ENCODE data around the gene LTB.

The LTB gene

DNA sequence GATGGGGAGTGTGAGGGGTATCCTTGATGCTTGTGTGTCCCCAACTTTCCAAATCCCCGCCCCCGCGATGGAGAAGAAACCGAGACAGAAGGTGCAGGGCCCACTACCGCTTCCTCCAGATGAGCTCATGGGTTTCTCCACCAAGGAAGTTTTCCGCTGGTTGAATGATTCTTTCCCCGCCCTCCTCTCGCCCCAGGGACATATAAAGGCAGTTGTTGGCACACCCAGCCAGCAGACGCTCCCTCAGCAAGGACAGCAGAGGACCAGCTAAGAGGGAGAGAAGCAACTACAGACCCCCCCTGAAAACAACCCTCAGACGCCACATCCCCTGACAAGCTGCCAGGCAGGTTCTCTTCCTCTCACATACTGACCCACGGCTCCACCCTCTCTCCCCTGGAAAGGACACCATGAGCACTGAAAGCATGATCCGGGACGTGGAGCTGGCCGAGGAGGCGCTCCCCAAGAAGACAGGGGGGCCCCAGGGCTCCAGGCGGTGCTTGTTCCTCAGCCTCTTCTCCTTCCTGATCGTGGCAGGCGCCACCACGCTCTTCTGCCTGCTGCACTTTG, 6.8 kb downstream of the LTB start, which contains the start of gene TNF:
Gene TNF, plus strand, starts transcription at position 231 of the 567 bp plus-strand sequence. Its CDS starts 177 bp downstream, at position 408.
- no peak for DNase-seq

DNA sequence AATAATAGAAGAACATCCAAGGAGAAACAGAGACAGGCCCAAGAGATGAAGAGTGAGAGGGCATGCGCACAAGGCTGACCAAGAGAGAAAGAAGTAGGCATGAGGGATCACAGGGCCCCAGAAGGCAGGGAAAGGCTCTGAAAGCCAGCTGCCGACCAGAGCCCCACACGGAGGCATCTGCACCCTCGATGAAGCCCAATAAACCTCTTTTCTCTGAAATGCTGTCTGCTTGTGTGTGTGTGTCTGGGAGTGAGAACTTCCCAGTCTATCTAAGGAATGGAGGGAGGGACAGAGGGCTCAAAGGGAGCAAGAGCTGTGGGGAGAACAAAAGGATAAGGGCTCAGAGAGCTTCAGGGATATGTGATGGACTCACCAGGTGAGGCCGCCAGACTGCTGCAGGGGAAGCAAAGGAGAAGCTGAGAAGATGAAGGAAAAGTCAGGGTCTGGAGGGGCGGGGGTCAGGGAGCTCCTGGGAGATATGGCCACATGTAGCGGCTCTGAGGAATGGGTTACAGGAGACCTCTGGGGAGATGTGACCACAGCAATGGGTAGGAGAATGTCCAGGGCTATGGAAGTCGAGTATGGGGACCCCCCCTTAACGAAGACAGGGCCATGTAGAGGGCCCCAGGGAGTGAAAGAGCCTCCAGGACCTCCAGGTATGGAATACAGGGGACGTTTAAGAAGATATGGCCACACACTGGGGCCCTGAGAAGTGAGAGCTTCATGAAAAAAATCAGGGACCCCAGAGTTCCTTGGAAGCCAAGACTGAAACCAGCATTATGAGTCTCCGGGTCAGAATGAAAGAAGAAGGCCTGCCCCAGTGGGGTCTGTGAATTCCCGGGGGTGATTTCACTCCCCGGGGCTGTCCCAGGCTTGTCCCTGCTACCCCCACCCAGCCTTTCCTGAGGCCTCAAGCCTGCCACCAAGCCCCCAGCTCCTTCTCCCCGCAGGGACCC, 7.8 kb downstream of the LTB start:
- no peak for DNase-seq

DNA sequence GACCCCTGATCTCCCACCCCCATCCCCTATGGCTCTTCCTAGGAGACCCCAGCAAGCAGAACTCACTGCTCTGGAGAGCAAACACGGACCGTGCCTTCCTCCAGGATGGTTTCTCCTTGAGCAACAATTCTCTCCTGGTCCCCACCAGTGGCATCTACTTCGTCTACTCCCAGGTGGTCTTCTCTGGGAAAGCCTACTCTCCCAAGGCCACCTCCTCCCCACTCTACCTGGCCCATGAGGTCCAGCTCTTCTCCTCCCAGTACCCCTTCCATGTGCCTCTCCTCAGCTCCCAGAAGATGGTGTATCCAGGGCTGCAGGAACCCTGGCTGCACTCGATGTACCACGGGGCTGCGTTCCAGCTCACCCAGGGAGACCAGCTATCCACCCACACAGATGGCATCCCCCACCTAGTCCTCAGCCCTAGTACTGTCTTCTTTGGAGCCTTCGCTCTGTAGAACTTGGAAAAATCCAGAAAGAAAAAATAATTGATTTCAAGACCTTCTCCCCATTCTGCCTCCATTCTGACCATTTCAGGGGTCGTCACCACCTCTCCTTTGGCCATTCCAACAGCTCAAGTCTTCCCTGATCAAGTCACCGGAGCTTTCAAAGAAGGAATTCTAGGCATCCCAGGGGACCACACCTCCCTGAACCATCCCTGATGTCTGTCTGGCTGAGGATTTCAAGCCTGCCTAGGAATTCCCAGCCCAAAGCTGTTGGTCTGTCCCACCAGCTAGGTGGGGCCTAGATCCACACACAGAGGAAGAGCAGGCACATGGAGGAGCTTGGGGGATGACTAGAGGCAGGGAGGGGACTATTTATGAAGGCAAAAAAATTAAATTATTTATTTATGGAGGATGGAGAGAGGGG, 8.8 kb downstream of the LTB start:
- DNase-seq = no peak

DNA sequence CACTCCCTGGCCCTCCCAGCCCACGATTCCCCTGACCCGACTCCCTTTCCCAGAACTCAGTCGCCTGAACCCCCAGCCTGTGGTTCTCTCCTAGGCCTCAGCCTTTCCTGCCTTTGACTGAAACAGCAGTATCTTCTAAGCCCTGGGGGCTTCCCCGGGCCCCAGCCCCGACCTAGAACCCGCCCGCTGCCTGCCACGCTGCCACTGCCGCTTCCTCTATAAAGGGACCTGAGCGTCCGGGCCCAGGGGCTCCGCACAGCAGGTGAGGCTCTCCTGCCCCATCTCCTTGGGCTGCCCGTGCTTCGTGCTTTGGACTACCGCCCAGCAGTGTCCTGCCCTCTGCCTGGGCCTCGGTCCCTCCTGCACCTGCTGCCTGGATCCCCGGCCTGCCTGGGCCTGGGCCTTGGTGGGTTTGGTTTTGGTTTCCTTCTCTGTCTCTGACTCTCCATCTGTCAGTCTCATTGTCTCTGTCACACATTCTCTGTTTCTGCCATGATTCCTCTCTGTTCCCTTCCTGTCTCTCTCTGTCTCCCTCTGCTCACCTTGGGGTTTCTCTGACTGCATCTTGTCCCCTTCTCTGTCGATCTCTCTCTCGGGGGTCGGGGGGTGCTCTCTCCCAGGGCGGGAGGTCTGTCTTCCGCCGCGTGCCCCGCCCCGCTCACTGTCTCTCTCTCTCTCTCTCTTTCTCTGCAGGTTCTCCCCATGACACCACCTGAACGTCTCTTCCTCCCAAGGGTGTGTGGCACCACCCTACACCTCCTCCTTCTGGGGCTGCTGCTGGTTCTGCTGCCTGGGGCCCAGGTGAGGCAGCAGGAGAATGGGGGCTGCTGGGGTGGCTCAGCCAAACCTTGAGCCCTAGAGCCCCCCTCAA, 9.9 kb downstream of the LTB start, which contains the start of gene LTA:
Gene LTA, plus strand, starts transcription at position 249 of the 871 bp plus-strand sequence. Its CDS starts 454 bp downstream, at position 703.
- DNase-seq = no peak

DNA sequence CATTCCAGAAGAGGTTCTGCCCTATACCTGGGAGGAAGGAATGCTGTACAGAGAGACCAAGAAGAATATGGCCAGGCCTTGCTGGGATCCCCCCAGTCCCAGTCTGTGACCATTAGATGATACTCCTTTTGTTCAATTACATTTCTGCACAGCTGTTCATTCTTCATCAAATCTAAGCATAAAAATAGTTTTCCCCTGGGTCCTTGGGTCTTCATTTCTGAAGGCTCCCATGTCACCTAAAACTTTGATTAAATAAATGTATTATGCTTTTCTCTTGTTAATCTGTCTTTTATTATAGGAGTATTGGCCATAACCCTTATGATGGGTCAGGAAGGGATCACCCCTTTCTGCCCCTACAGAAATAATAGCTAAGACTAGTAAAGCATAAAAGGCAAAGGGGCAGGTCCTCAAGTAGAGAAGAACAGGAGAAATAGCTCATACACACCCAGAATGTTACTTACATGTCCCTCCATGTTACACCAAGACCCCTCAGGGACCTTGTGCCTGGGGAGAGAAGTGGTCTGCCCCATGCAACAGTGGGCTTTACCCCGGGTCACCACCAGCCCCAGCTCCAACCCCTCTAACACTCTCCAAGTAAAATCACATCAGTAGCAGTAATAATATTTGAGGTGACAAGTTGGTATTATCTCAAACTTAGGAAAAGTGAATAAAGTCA, 12.2 kb downstream of the LTB start:
- DNase-seq = no peak

DNA sequence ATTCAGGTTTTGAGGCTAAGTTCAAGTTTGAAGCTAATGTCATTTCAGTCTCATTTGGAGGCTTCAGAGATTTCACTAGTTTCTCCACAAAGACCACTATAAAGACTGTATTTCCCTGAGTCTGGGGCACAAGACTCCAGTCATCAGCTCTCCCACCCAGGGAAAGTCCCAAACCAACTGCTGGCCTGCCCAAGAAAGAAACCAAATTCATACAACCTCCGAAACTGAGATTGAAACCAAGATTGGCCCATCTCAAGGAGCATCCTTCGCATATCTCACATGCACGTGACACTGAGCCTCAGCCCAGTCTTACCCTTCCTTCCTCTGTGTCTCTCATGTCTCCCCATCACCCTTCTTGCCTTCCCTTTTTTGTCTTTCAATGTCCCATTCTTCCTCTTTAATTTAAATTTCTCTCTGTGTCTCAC, 13.7 kb downstream of the LTB start:
- DNase-seq = peak in 1 of 2 experiments; percentile 21

DNA sequence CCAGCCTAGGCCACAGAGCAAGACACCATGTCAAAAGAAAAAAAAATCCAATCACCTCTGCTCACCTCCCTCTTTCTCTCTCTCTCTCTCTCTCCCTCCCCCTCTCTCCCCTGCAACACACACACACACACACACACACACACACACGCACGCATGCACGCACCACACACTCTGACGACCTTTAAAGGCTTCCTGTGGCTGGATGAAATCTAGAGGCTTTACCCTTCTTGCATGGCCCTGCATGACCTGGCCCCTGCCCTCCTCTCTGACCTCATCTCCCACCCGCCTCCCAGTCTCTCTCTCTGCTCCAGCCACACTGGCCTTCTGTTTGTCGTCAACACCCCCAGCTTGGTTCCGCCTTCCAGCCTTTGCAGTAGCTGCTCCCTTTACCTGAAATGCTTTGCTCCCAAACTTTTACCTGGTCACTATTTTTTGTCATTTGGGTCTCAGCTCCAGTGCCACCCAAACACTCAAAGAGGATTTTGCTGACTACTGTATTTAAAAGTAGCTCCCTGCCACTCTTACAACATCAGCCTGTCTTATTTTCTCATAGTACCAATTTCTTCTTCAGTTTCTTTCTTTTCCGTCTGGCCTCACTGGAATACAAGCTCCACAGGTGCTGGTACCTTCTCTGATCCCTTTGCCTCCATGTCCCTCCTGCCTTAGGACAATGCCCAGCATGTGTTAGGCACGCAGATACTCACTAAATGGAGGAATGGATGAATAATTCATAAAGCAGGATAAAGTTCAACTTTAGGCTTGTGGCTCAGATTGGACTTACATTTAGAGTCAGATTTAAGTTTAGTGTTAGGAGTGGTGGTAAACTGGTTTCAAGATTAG, 14.5 kb downstream of the LTB start:
- DNase-seq = no peak

DNA sequence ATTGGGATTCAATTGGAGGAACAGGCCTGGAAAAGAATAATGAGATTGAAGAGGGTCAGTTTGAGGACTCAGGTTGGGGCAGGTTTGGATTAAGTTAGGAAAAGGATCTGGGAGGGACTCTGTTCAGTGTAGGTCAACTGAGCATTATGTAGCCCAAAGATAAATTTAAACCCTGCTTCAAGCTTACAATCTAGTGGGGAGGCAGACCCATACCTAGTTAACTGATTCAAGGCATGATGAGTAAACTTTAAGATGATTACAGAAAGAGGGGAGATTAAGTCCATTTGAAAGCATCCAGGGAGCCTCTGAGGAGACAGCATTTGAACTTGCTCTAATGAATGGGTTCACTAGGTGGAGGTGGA, 21.5 kb downstream of the LTB start:
- DNase-seq = no peak

DNA sequence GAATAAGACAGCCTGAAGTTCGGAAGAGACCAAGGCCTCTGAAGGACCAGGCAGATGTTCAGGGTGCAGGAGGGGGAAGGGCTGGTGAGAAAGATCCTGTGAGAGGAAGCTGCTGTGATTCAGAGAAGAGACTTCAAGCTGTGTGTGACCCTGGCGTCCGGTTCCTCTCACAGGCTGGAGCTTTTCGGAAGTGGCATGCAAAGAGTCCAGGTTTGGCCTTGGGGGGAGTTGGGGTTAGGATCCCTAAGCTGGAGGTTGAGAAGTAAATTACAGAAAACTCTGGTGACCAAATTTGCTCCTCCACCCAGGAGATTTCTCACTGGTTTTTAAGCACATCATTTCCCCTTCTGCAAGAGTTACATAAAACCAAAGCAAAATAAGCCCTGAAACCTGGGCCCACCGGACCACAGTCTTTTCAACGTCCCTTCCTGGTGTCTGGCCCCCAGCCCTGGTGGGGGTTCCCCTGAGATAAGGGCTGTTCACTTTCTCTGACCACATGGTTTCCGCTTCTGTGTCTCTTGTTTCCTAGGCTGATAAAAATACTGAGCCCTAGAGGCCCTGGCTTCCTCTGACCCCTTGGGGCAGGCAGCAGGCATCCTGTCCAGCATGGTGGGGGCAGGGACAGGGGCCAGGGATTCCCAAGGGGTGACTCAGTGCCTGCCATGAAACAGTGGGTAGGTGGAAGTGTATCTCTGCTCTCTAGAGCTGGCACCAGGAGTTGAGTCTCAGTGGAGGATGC, 22.1 kb downstream of the LTB start:
- peak; percentile 99 to 100 for DNase-seq

DNA sequence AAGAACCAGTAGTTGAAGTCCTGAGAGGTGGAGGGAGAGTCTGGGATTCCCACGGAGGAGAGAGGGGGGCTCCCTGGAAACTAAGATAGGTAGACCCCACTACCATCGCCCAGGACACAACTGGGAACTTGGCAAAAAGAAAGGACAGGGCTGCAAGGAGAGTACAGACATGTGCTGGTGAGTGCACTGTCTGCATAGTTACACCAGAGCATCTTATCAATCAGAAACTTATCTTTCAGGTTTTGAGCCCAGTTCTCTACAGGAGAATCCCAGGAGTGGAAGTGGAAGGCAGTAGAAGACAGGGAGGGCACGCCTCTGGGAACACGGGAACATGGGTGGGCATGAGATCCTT, 22.6 kb downstream of the LTB start:
- DNase-seq = no peak

DNA sequence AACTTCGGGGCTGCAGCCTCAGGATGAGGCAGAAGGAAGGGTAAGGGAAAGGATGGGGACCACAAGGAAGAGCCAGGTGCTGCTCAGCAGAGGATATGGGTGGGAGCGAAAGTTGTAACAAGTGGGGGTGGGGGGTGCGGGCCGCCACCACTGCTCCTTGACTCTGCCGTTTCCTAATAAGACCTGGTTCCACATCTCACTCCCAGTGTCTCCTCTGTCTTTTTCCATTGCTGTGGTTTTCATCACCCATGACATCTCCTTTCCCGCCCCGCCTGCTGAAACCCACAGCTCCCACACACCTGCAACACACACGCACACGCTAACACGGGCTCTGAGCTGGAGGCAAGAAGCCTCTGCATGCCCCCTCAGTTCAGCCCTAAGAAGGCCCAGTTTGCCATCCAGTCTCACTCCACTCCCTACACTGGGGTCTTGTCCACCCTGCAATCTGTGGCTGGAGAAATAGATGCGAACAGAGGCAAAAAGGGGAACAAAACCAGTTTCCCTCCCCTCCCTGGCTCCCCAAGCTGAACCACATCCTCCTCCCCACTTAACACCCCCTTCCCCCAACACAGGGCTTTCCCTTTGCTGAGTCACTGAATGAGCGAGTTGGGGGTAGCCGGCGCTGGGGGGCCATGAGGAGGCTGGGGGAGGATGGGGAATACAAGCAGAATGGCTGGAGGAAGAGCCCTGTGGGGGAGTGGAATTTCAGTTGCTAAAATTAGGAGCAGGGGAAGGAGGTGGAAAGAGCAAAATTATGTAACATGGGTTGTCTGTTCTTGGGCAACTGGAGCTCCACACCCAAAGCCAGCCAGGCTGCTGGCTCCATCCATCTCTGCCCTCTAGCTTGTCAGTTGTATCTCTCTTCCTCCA, 23.4 kb downstream of the LTB start:
- peak; percentile 99 to 100 for DNase-seq

DNA sequence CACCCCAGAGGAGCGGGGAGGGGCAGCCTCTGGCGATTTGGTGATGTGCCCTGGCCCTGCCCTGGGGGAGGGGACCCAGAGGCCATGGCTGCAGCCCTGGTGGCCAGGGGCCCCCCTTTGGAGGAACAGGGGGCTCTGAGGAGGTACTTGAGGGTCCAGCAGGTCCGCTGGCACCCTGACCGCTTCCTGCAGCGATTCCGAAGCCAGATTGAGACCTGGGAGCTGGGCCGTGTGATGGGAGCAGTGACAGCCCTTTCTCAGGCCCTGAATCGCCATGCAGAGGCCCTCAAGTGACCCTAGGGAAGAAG, 24.0 kb downstream of the LTB start:
- DNase-seq = no peak

DNA sequence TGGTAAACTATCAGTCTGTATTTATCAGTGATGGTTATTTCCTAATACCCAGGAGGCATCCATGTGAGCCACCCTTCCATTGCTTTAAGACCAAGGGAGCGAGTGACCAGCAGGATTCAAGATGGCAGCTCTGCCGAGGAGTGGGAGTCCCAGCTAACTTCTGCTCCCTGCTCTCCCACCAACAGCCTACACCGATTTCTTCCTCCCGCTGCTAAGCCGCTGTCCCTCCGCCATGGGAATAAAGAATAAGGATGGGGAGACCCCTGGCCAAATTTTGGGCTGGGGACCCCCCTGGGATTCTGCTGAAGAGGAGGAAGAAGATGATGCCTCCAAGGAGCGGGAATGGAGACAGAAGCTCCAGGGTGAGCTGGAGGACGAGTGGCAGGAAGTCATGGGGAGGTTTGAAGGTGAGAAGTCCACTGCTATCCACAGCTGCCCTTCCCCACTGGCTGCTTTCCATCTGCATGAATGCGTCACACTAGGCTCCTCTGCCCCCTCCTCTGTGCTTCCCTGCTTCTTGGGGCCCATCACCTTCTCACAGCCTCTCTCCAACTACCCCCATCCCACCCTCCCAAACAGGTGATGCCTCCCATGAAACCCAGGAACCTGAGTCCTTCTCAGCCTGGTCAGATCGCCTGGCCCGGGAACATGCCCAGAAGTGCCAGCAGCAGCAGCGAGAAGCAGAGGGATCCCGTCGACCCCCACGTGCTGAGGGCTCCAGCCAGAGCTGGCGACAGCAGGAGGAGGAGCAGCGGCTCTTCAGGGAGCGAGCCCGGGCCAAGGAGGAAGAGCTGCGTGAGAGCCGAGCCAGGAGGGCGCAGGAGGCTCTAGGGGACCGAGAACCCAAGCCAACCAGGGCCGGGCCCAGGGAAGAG, 24.5 kb downstream of the LTB start:
- DNase-seq = no peak

DNA sequence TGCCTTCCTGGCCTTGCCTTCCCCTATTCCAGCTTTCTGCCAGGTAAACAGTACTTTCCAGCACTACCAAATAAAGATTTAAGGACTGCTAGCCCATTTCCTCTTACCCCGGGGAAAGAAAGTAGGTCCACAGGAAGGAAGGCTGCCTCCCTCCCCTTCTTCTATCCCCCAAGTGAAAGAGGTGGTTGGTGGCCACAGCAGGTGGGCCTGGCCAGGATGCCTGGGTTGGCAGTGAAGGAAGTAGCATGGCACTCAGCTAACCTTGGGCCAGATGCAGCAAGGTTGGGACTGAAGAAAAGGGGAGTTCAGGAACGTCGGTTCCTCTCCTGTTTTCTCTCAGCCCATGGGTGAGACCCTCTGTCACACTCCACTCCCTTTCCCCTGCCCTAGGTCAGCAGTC, 25.9 kb downstream of the LTB start:
- no peak for DNase-seq

DNA sequence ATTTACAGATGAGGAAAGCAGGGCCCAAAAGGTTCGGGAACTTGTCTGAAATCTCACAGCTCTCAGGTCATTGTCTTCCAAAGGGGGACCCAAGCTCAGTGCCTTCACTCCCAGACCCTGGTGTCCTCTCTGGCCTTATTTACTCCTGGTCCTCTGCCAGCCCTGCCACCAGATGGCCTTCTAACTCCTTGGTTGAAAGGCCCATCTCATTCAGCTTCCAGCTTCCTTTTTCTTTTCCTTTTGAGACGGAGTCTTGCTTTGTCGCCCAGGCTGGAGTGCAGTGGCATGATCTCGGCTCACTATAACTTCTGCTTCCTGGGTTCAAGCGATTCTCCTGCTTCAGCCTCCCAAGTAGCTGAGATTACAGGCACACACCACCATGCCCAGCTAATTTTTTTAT, 30.9 kb downstream of the LTB start:
- peak; percentile 91 to 93 for DNase-seq

DNA sequence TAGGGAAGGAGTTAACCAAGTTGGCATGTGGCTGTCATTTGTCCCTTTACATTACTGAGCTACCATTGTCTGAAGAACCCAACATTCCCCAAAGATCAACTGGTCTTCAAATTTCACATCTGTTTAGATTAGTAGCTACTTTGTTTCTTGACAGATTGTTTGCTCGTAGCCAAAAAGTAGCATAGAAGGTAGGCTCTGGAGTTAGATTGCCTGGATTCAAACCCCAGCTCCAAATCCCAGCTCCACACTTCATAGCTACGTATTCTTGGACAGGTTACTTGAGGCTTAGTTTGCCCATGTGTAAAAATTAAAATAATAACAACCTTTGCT, 33.7 kb downstream of the LTB start:
- DNase-seq = no peak

DNA sequence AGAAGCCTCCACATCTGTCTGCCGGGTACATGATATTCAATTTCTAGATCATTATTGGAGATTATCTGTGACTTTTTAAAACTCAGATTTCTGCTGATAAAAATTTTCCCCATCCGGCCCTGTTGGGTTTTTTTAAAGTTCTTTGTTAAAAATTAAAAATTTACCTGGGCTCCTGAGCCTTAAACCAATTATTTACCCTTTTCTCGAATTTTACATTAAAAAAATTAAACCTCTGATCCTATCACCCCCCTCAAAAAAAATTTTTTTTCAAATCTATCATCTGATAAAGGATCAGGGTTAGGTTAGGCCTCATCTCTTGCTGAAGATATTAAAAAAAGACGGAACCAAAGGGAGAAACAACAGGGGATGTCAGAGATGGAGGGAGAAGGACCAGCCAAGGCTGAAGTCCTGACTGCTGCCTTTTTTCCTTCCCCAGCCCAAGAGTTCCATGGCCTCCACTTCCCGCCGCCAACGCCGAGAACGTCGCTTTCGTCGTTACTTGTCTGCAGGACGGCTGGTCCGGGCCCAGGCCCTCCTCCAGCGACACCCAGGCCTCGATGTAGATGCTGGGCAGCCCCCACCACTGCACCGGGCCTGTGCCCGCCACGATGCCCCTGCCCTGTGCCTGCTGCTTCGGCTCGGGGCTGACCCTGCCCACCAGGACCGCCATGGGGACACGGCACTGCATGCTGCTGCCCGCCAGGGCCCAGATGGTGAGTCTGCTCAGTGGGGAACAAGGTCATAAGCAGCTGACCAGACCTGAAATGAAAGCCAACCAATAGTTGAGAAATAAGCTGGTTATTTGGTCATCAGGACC, 34.3 kb downstream of the LTB start:
- no peak for DNase-seq

Measured in AML-193 (cell line).